OCI-LY7 (cell line): ENCODE results near the gene TXN. TPM values are rescaled to one million over a fixed set of nuclear protein-coding genes. Genes with fewer than 3 reads are reported as not detected.

Experiments used
- BruUV-seq: library from RNA; stranded (reverse); fragments of 400-500 nt; replicated peaks from 2 replicates; lab custom pipeline; 2021; lab: Mats Ljungman, UMichigan
- CTCF ChIA-PET: fragments of 300-600 bp; sonication (Branson Sonifier 250); formaldehyde crosslinking; loops from one replicate; lab custom pipeline; 2022; ENCODE audit warnings: antibody characterized with exemption; ENCODE audit not compliant: unreplicated experiment; lab: Charles Lee
- POLR2A ChIA-PET: fragments of 300-600 bp; sonication (Branson Sonifier 250); formaldehyde crosslinking; loops from one replicate; lab custom pipeline; 2022; ENCODE audit warnings: antibody characterized with exemption; lab: Charles Lee
- DNase-seq: peaks from one replicate; pipeline ENCODE4 v3.0.0-alpha.2; 2015; ENCODE audit warnings: low spot score
- H2AFZ ChIP-seq: fragments of 200-600 bp; sonication (generic), shearing (Covaris generic); 2 replicates; pipeline ENCODE4 v1.6.1; 2014; ENCODE audit warnings: mild to moderate bottlenecking, antibody characterized with exemption, low read length, moderate library complexity
- H3K27ac ChIP-seq: fragments of 200-600 bp; sonication (generic); 2 replicates; pipeline ENCODE4 v1.5.1; 2014; ENCODE audit warnings: mixed run types, low read depth, mild to moderate bottlenecking, moderate library complexity, low read length, inconsistent platforms; ENCODE audit not compliant: poor library complexity, severe bottlenecking
- H3K36me3 ChIP-seq: fragments of 200-600 bp; sonication (generic); 2 replicates; pipeline ENCODE4 v1.6.1; 2014; ENCODE audit warnings: mild to moderate bottlenecking, antibody characterized with exemption, low read length, moderate library complexity, mixed read lengths; ENCODE audit not compliant: insufficient read depth
- H3K4me1 ChIP-seq: fragments of 200-600 bp; sonication (generic); 2 replicates; pipeline ENCODE4 v1.5.1; 2014; ENCODE audit warnings: mild to moderate bottlenecking, low read length; ENCODE audit not compliant: insufficient read depth, poor library complexity, severe bottlenecking
- H3K4me2 ChIP-seq: fragments of 200-600 bp; sonication (generic); 2 replicates; pipeline ENCODE4 v1.6.1; 2014; ENCODE audit warnings: mild to moderate bottlenecking, low read length
- H3K4me3 ChIP-seq: fragments of 200-600 bp; sonication (generic); 2 replicates; pipeline ENCODE4 v1.5.1; 2014; ENCODE audit warnings: mild to moderate bottlenecking, low read depth, low read length; ENCODE audit not compliant: poor library complexity, severe bottlenecking
- H3K79me2 ChIP-seq: fragments of 200-600 bp; sonication (generic); 2 replicates; pipeline ENCODE4 v1.6.1; 2016; ENCODE audit warnings: low read depth, mild to moderate bottlenecking, low read length, moderate library complexity, mixed read lengths; ENCODE audit not compliant: insufficient read depth
- H3K9me2 ChIP-seq: fragments of 200-600 bp; sonication (generic); 2 replicates; pipeline ENCODE4 v1.6.1; 2016; ENCODE audit warnings: mild to moderate bottlenecking, low read length, mixed read lengths; ENCODE audit not compliant: insufficient read depth
- H3K9me3 ChIP-seq: fragments of 200-600 bp; sonication (generic); 2 replicates; pipeline ENCODE4 v1.6.1; 2014; ENCODE audit warnings: mild to moderate bottlenecking, mixed run types, low read length, mixed read lengths
- H4K20me1 ChIP-seq: fragments of 200-600 bp; sonication (generic); 2 replicates; pipeline ENCODE4 v1.6.1; 2014; ENCODE audit warnings: mild to moderate bottlenecking, antibody characterized with exemption, low read length, moderate library complexity, mixed read lengths; ENCODE audit not compliant: insufficient read depth
- CTCF ChIP-seq: fragments of 200-600 bp; sonication (generic); conservative IDR thresholded peaks from 2 replicates; pipeline ENCODE4 v1.5.1; 2014; ENCODE audit warnings: mild to moderate bottlenecking, antibody characterized with exemption, low read length, moderate library complexity, mixed read lengths
- EZH2phosphoT487 ChIP-seq: fragments of 200-600 bp; sonication (generic); IDR thresholded peaks from 2 replicates; pipeline ENCODE4 v1.6.1; 2018; ENCODE audit warnings: low read depth, borderline replicate concordance, mild to moderate bottlenecking, mixed run types, antibody characterized with exemption, low read length, moderate library complexity, mixed read lengths
- intact Hi-C: fragments of 100-400 bp; cut with micrococcal nuclease; formaldehyde crosslinking; loops from one replicate; pipeline ENCODE4 v1.10.0; 2022; ENCODE audit not compliant: unreplicated experiment
- total RNA-seq, 2 experiments: library from RNA; depleted of rRNA in 1 of 2; stranded (reverse); fragments of >200 nt in 1 of 2; shearing (Covaris generic) in 1 of 2; gene quantifications; 2 replicates each; pipeline ENCODE4 v1.2.3, GENCODE V29; 2014 to 2022

The TXN gene
- total RNA-seq, 2 experiments from 2014 or later = 120 to 165 TPM

GRCh38 chr9:110257956-110258355 lies 1.6 kb upstream of the TXN start:
- no TSS peak for BruUV-seq

DNA sequence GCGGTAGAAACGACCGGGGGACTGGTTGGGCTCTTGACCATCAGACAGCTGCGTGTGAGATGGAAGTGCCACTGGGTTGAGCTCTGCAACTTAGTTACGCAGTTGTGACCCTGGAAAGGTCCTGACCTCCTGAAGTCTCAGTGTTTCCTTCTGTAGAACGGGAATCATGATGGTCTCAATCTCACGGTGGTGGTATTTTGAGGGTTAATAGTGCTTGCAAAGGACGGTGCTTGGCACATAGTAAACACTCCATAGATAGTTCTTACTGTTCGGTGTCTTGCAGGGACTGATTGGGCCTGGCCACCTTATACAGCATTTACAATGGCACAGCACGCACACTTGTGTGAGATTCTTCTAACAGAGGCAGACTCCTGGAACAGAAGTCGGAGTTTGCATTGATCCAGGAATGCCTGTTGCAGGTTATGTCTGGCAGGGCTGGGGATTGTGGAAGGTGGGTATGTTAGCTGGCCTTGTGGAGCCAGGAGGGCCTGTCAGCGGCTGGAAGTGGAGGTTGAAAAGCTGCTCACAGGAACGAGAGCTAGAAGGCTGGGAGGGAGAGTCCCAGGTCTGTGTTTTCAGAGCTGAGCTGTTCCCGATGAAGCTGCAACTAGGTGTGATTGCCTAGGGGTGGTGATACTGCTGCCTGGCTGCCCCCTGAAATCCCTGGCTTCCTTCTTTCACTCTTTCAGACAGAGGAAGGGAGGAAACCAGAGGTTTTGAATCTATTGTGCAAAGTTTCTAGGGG lies 962 bp upstream of the TXN start:
- Histone ChIP-seq H3K4me1 (peaks cover 26% of the 10 kb centered on the region), H3K79me2 (peaks cover 37% of the 10 kb centered on the region), H2AFZ (peak overlapping the region; percentile 72), H3K4me2 (peak overlapping the region; percentile 87), H3K4me3 (peak overlapping the region; percentile 92), H3K27ac (no peak overlapping the region), H3K36me3 (no peaks in the 10 kb centered on the region), H3K9me2 (no peaks in the 10 kb centered on the region), H3K9me3 (no peaks in the 10 kb centered on the region), H4K20me1 (peaks cover 14% of the 10 kb centered on the region; the same call in 1 of the 2 replicates)
- CTCF ChIA-PET = interaction anchor here (0.6 kb wide), 1 partner anchor 131 kb away, joined by 10 read pairs; no protein-coding TSS in a partner anchor
- intact Hi-C loops = loop anchor here (5.0 kb wide), 1 partner anchor 50 kb away; no protein-coding TSS in a partner anchor
- no TSS peak for BruUV-seq
- POLR2A ChIA-PET = interaction anchor here (0.6 to 1.8 kb wide), 10 partner anchors 13 to 187 kb away, joined by 3 to 6 read pairs (median 4); no protein-coding TSS in a partner anchor
- DNase-seq = no peak
- TF ChIP-seq EZH2phosphoT487 (no peak), CTCF (no peak)

More at GRCh38 chr9:110257956-110258355, 1.6 kb upstream of the TXN start:
- CTCF ChIA-PET = no interaction called here
- no peak for TF ChIP-seq EZH2phosphoT487
- no peak for TF ChIP-seq CTCF
- POLR2A ChIA-PET = interaction anchor here (0.6 to 1.8 kb wide), 6 partner anchors 14 to 53 kb away, joined by 3 to 5 read pairs (median 4); no protein-coding TSS in a partner anchor
- Histone ChIP-seq H2AFZ (no peak overlapping the region), H3K4me2 (peak overlapping the region; percentile 87), H3K4me1 (peaks cover 26% of the 10 kb centered on the region), H3K27ac (no peak overlapping the region), H4K20me1 (peaks cover 14% of the 10 kb centered on the region; the same call in 1 of the 2 replicates), H3K79me2 (peaks cover 31% of the 10 kb centered on the region), H3K36me3 (no peaks in the 10 kb centered on the region), H3K9me2 (no peaks in the 10 kb centered on the region), H3K9me3 (no peaks in the 10 kb centered on the region), H3K4me3 (no peak overlapping the region)
- intact Hi-C loops = loop anchor here (5.0 kb wide), 1 partner anchor 49 kb away; no protein-coding TSS in a partner anchor
- DNase-seq = no peak
